Activated CD4-positive, alpha-beta T cell treated with anti-CD3 and anti-CD28 coated beads, Interleukin-2, amount 50 U/mL, for 24 hours (primary cell): ENCODE results near the gene NIT1.
A peak's percentile ranks its signal among the peaks of the same experiment; 100 is the strongest.

ENCODE experiments used
- DNase-seq, 2 donors: peaks; one replicate each; pipeline ENCODE4 v3.0.0-alpha.2; 2020; ENCODE audit warnings: low read depth in 1 of 2, low spot score in 1 of 2

Gene NIT1, protein sequence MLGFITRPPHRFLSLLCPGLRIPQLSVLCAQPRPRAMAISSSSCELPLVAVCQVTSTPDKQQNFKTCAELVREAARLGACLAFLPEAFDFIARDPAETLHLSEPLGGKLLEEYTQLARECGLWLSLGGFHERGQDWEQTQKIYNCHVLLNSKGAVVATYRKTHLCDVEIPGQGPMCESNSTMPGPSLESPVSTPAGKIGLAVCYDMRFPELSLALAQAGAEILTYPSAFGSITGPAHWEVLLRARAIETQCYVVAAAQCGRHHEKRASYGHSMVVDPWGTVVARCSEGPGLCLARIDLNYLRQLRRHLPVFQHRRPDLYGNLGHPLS

DNA sequence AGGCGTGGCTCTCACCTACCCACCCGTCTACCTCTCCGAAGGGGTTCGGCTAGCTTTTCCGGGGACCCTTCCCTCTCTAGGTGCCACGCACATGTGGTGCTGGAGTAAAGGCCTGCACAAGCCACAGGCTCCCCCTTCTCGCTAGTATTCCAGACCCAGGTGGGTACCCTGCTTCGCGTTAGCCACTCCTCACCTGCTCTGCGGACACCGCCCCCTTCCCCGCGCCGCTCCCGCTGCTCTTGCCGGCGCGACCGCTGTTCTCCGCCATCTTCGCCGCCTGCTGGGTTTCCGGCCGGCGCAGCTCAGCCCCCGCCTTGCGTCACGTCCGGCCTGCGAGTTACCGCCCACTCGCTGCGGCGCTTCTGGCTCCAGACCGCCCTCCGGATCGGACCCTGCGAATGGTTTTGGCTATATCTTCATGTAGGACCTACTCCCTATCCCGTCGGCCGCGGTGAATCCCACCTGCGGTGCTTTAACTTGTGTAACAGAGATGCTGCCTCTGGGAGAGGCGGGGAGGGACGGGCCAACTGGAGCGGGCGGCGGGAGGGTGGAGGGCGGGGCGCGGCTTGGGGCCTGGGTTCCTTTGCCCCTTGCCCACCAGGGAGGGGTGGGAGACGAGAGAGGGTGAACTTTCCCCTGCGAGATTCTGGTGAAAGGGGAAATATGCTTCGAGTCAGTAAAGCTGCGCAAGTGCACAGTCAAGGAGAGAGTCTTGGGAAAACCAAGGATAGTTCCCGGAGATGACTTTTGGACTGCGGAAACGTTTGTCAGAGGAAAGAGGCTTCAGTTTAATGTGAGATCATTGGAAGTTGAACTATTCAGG, at the start of gene NIT1, which contains the start of gene PFDN2:
Gene NIT1, plus strand, starts transcription at position 347 of the 823 bp plus-strand sequence. Its CDS starts 72 bp downstream, at position 419.
Gene PFDN2, minus strand, starts transcription at position 279 of the 823 bp plus-strand sequence. Its CDS starts 11 bp downstream, at position 268.
- peak; percentile 74 to 85 for DNase-seq

DNA sequence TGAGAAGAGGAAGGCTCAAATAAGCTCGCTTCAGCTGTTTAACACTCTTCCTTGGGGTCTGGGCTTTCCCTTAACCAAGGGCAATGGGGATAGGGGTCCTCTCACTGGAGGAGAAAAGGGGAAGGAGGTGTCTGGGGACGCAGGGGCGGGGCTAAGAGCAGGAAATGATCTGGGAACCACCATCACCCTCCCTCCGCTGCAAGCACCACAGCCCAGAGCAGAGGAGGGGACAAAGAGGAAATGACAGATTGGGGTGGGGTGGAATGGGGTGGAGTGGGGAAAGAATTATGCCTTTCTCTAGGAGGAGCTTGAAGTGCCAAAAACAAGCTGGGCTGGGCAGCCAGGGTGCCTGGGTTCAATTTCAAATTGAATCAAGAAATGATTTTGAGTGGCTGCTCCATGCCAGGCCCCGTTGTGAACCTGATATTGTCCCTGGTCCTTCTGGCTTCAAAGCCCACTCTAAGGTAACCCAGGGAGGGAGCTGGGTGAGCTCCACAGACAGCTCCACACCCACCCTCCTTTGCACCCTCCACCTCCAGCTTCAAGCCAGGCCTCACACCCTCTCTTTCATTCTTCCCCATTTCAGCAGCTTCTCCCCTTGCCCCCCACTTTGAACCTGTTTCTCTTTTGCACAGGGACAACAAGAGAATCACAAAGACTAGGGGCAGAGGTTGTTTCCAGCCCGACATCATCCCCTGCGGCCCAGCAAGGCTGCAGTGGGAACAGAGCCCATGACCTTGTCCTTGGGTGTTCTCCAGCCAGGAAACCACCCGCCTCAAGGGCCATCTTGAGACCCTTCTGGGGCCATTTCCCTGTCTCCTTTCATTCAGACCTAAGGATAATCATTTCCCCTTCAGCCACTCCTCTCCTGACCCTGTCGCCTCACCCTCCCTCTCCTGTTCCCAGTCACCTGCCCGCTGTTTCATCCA, 49.3 kb upstream of the NIT1 start:
- DNase-seq: peak; percentile 40 to 66

DNA sequence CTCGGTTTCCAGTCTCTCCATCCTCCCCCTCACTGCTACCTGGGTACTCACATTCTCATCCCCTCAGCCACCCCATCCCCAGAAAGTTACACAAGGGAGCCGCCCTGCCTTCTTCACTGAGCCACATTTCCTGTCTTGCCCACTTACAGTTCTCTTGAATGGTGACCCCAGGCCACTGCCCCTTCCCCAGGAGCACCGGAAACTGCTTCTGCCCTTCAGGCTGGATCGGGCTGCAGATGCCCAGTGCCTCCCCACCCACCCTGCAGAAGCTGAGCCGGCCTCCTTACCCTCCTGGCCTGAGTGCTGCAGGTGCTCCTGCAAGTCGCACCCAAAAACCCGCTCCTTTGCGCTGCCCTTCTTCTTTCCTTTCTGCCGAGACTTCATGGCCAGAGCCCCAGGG, 48.7 kb upstream of the NIT1 start:
- DNase-seq: no peak

DNA sequence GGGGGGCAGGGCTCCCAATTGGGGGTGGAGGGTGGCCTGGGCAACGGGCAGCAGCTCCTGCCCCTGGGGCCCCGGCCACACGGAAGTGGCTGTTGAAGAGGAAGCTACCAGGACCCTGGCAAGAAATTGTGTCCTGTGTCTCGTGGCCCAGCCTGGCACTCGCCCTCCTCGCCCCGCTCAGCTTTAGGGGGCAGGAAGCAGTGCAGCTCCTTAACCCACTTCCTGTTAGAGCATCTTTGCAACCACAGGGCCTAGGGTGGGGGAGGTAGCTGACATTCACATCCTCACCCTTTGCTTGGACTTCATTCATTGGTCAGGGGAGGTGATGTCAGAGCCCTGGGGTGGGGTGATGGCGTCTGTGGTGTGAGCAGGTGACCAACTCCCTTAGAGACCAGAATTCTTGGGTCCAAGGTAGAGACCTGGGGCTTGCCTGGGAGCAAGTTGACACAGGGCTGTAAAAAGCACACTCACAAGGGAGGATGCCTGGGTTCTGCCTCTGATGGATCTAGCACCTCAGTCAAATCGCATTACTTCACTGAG, 48.1 kb upstream of the NIT1 start, which contains the start of gene ARHGAP30:
Gene ARHGAP30, minus strand, starts transcription at position 161 of the 540 bp plus-strand sequence. CDS start 267 bp downstream, outside the sequence.
- peak; percentile 42 to 77 for DNase-seq

DNA sequence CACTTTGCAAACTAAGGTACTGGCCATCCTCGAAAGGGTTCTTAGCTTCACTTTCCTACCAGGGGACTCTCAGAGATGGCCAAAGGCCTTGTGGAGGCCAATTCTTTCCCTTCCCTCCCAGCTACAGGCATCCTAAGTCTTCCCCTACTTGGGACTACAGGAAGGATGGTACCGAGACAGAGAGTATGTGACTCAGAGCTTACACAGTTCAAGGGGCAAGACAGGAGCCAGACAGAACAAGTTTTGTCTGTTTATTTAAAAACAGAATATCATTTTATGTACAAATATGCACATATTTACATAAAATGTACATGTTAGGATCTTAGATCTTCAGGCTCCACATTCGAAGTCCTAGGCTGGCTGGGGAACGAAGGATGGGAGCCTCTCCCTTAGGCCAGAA, 47.1 kb upstream of the NIT1 start:
- no peak for DNase-seq

DNA sequence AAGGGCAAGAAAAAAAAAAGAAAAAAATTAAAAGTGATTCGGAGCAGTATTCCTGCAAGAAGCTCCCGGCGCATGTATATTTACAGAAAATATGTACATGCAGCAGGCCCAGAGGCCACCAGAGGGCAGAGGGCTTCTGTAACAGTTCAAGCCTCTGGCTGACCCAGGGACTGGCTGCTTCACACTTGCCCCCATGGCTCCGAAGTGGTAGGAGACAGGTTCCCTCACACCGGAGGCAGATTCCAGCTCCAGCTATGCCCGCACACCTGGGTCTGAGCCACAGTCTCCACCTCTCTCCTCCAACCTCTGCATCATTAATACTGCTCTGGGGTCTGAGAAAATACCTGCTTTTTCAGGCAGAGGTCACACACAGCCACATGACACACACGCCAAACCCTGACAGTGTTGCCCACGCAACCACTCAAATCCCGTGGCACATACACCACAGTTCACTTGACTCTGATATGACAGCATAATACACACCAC, 46.0 kb upstream of the NIT1 start:
- no peak for DNase-seq

DNA sequence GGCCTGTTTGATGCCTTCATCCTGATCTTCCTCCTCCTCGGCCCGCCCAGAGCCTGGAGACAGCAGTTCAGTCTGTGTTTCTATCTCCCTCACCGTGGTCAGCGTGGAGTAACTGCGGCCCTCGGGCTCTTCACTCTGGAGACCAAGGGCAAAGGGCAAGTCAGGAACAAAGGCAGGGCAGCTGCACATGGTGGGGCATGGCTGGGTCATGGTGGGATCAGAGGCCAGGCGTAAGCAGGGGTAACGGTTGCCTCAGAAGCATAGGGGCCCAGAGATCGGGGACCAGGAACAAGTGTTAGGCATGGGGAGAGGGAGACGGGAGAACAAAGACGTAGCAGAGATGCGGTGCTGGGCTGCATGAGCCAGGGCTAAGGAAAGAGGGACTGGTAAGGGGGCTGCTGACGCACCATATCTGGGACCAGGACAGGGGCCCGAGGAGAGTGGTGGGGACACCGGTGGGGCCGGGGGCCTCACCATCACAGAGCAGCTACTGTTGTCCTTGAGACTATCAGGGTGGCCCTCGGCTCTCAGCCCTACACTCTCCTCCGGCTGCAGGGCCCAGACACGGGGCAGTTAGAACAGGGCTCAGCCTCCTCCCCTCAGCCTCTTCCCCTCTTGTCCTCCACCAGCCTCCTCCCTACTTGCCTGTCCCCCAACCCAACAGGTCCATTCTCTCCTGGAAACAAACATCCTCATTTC, 45.0 kb upstream of the NIT1 start:
- DNase-seq: no peak

DNA sequence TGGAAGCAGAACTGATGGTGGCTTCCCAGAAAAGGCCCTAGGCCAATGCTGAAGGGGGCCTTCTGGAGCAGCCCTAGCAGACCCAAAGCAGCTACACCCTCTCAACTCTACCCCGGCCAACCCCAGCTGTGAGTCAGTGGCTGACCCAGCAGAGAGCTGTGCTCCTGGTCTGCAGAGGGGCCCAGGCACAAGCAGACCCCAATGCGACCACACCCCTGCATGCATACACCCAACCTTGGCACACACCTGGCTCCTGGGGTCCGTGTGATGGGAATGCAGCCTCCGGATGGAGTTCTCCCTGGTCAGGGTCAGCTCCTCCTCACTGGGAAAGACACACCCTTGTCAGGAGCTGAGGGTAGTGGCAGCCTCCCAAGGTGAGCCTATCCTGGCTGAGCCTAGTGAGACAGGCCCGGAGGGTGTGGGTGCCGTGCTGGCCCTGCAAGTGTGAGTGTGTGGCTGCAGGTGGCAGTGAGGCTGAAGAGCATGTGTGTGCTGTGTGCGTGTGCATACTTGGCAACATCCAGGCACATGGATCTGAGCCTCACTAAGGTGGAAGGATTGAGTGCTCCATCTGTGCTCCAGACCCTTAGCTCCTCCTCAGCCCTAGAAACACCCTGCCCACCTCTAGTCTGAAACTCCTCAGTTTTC, 44.3 kb upstream of the NIT1 start:
- DNase-seq: no peak

DNA sequence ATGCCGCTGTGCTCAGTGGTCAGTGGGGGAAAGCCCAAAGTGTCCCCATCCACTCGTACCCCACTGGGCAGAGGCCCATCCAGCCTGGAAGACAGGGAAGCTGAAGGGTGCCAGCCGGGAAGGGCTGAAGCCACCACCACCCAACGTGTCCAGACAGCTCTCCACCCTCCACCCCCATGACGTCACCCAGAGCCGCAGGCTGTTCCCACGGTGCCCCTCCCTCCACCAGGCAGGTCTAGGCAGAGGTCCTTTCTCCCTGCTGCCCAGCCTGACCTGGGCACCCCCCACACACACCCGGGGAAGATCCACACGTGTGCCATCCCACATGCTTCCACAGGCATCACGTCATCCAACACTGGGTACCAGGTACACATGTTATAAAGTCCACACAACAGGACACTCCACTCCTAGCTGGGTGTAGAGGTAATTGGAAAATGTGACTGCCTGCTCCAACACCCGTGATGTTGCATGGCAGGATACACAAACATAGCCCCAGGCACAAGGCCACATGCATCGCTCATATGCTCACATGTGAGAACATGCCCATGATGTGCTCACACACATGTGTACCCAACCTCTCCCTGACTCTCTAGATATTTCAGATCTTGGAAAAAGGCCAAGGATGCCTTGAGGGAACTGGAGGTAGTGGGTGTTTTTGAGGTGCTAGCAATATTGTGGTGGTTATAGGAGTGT, 43.1 kb upstream of the NIT1 start:
- no peak for DNase-seq

DNA sequence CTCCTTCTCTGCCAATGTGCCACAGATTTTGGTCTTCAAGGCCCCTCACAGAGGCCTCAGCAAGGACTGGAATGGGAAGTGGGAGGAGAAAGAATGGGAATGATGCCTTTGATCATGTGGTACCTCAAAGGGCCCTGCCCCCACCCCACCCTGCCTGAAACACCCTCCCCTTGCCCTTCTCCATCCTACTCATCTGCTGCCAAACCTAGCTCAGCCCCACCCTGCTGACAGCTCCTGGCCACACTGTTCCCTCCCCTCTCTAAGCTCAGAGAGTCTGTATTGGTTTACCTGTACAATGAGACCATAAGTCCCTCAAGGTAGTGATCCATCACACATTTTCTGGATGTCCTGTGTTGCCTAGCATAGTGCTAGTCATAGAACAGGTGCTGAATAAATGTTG, 41.5 kb upstream of the NIT1 start:
- DNase-seq: no peak

DNA sequence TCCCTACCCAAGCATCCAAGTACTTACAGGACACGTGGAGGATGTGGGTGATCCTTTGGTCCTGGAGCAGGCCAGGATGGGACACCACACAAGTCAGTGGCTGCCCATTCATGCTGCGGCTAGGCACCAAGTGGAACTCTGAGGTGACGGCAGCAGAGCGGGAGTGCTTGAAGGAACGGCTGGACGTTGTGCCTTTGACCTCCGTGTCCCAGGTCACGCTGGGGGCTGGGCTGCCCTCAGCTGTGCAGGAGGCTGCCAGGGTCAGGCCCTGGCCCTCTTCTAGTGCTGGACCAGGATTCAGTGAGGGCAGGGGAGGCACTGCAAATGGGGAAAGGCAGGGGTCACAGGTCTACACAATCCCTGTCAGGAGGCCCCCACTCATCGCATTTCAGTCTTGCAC, 40.5 kb upstream of the NIT1 start:
- no peak for DNase-seq

DNA sequence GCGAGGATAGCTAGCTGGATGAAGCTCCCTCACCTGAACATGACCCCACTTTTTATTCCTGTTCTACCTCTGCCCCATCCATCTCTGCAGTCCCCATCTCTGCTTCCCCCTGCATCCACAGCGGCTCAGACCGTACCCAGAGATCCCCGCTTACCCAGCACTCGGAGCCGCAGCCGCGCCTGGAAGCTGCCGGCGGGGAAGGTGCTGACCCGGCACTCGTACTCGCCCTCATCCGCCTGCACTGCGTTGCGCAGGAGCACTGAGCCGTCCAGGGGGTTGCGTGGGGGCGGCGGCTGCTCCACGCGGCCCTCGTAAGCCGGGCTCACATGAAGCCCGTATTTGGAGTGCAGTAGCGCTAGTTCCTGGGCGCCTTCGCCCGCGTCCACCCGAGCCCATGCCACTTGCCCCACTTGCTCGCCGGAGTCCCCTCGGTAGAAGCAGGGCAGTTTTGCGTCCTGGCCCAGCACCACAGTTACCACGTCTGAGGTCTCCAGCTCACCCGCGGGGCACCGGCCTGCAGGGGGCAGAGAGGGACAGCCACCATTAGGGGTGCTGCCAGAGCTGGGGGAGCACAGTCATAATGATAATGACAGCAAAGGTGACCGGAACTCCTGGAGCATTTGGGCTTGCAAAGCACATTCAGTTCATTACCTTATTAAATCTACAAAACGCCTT, 38.3 kb upstream of the NIT1 start:
- no peak for DNase-seq

DNA sequence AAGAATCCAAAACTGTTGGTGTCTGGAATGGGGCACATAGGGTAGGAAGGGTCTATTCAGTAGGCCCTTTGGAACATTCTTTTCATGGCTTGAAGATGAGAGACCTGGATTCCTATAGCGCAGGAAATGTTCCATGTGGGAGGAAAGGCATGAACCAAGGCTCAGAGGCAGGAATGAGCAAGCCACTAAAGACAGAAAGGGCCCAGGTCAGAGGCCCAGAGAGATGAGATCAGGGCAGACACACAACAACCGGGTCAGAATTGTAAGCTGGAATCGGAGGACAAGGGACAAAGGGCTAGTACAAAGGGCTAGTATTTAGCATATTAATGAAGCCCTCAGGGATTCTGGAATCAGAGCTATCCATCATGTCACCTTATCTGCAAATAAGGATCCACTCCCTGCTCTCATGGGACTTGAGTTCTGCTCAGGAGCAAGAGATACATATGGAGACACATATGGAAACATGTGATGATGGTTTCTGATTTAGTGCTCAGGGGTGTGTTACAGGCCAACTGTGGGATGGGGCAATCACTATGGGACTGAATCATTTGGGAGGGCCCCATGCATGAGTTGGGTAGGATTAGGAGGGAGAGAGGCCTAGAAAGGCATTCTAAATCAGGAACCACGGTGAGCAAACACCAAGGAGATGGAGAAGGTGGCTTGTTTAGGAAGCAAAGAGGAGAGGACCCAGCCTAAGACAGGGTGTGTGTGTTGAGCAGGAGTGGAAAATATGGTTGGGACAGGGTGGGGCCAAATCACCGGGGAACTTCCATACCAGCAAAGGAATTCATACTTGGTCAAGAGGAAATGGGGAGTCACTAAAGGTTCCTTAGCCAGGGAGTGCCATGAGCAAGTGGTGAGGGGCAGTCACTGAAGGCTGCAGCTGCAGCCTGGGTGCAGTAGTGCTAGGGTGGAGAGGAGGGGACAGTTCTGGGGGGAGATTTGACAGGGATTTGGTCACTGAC, 37.2 kb upstream of the NIT1 start:
- no peak for DNase-seq

DNA sequence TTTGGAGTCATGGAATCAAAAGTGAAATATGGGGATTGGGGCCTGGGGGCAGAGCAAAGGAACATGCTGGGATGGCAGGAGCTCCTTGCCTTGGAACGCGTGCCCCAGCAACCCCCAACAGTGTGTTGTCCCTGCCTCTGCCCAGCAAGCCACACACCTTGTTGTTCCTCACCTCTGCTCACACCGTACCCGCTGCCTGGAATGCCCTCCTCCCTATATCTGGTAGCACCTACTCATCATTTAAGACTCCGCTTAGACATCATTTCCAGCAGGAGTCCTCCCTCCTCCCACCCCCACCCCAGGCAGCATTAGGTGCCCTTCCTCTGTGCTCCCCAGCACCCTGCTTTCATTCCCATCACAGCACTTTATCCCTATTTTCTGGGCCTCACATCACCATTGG, 36.4 kb upstream of the NIT1 start:
- DNase-seq: no peak

DNA sequence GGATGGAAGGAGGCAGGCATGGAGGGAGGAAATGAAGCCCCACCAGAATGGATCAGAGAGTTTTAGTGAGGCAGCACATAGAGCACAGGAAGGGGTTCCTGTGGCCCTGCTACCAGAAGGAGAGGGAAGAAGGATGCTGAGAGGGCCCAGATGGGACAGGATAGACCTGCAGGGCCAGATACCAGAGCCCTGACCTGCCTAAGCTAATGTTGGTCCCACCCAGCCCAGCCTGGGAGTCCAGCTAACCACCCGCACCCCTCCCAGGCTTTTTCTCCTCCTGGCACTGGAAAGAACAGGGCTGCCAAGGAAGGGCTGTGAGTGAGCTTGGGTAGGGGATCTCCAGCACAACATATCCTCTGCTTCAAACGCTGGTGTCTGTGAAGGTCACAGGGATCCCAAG, 35.4 kb upstream of the NIT1 start:
- no peak for DNase-seq

DNA sequence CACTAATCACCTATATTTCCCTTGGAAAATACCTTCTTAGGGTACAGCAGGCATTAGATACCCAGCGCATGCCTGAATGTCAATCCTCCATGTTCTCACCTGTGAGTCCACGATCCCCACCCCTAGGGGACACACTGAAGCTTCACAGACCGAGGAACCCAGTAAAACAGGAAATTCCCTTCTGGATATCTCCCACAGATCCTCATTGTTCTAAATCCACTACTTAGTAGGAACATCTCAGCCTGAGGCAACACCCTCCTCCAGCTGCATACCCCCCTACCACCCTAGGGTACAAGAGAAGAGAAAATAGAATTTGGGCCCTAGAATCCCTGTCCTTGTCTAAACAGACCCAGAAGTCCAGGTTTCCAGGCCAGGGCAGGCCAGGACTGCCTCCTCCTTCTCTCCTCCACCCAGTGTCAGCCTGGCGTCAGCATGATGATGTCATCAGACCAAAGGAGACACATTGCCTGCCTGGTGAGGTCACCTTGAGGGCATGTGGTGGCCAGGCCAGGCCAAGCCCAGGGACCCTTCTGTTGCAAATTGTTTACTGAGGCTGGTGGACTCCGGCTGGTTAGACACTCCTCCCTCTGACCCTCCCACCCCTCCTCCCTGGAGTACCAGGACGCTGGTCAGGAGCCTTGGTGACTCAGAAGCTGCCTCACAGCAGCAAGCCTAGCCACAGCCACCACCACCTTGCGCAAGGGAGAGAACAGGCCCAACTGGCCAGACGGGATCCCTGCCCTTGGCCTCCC, 34.7 kb upstream of the NIT1 start:
- no peak for DNase-seq
